CD1c-positive myeloid dendritic cell (primary cell): ENCODE data around the gene GATA3.

ENCODE experiments used
- DNase-seq: peaks from one replicate; pipeline ENCODE4 v3.0.0-alpha.2; 2016; ENCODE audit errors: extremely low spot score

GATA3 gene

DNA sequence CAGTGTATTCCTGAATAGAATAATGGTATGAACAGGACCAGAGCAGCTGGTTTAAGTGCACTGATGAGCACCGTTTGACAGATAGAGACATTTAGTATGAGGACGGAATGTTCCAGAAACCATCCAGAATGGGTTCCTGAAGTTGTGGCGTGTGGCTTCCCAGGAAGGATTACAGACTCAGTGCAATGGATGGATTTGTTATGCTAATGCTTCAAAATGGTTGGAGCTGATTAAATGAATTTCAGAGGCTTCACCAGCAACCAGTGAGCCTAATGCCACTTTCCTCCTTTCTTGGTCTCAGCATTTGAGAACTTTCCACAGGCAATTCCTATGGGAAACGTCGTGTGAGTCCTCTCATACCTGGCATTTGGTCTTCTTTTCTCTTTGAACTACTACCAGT, 9.9 kb downstream of the GATA3 start:
- no peak for DNase-seq

DNA sequence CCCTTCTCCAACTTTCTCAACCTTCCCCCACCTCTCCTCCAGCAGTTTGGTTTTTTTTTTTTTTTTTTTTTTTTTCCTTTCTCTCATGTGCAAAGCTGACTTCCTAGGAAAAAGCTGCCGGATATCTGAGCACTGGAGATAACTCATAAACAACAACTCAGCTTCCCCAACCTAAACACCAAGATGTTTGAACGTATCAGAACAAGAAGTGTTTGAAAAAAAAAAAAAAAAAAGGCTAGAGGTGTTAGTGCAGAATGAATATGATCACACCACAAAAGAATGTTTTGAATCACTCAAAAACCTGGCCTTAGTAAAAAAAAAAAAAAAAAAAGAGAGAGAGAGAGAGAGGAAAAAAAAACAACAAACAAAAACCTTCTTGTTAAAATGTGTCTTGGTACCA, 11.2 kb downstream of the GATA3 start:
- no peak for DNase-seq

DNA sequence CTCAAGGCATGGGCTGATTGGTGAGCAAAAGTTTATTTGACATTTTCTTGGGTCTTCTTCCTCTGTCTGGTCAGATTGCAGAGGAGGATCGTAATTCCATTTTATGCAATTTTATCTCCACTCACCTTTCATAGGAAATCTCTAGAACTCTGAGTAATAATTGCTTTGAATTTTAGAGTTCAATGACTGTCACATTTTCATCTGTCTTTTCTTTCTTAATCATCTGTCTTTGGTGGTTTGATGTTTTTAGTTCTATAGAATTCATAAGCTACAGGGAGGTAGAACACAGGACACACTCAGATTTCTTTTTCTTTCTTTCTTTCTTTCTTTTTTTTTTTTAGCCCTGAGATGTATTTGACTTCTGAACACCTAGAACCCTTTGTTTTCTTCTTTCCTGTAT, 11.6 kb downstream of the GATA3 start:
- no peak for DNase-seq

DNA sequence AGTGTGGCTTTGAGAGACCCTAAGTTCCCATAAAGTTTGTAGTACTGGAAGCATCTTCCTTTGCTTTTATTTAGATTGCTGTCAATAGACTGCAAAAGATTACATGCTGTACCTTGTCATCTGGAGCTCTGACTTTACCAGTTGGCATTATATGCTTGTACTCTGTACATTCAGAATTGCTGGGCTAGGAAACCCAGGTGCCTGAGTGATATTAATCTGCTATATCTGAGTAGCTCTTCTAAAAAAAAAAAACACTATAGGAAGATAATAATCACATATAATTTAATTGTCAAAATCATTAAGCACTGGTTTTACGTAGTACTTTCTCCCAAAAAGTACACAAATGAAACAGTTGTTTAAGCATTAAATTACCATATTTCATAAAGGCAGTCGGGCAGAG, 12.3 kb downstream of the GATA3 start:
- DNase-seq: no peak

DNA sequence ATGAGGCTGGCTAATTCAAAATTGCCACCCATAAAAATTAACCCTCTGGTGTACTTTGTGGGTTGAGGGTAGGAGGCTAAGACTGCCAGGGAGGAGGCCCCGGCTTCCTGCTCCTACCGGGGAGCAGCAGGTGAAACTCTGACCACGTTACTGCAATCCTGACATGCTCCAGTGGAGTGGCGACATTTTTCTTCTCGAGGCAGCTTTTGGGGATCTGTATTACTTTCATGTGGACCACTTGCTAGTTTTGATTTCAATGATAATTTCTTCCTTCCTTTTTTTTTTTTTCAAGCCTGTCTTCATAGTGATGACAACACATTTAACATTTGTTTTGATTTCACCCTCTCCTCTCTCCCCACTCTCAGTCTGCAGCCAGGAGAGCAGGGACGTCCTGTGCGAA, 14.6 kb downstream of the GATA3 start:
- no peak for DNase-seq

DNA sequence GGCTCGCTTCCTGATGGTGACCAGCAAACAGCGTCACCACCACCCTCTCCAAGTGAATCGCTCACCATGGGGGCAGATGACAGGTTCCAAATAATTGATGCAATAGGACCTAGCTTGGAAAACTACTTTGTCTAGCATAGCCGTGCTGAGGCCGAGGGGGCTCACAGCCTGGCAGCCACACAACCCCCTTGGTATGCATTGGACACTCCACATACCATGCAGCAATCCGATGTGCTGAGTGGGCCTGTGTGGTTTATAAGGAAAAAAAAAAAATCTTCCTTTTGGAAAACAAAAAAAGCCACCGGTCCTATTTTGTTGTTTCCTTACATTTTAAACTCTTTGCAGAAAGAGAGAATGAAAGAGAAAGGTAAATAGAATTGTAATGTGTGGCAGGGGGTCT, 15.1 kb downstream of the GATA3 start:
- no peak for DNase-seq

DNA sequence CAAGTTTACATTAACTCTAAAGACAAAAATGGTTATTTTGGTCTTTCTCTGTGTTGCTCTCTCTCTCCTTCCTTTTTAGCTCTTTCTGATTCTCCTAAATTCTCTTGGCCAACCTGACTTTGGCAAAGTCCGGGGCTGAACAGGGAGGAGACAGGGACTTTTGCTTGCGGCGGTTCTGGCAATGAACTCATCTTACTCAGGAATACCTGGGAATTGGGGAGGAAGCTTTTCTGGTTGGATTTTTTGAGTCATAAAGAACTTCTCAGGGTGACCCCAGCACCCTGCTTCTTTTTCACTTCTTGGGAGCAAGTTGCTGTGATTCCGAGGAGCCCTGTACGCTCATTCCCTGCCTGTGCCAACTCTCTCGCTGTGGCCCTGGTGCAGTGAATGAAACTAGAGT, 16.0 kb downstream of the GATA3 start:
- no peak for DNase-seq

DNA sequence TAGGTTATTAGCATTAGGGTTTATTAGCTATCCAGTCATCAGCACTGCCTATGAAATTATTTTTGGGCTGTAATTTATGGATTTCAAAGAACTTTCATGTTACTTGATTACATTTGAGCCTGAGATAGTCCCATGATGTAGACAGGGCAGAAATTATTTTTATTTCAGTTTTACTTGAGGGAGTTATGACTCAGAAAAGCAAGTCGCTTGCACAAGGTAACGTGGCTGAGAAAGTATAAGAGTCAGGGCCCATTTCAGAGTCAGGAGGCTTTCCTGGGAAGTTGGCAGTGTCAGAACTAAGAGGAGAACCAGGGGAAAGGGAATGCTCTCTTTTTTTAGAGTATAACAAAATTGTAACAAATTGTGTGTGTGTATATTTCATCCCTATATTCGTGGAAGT, 16.5 kb downstream of the GATA3 start:
- DNase-seq: no peak

DNA sequence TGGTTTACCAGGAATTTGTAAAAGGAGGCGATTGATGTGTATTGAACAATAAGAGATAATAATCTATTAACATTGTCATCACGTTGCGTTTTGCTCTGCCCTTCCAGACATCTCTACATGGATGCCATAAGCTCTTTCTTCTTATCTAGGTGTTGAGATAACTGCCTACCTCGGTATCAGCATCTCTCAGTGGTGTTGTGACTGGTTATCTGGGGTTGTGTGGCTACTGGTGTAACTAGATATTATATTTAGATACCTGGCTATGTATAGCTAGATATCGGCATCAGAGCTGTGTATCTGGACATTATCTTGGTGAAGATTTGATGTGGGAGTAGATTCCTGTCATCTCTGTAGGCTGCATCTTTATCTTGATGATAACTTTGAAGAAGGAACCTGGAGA, 17.2 kb downstream of the GATA3 start:
- no peak for DNase-seq

DNA sequence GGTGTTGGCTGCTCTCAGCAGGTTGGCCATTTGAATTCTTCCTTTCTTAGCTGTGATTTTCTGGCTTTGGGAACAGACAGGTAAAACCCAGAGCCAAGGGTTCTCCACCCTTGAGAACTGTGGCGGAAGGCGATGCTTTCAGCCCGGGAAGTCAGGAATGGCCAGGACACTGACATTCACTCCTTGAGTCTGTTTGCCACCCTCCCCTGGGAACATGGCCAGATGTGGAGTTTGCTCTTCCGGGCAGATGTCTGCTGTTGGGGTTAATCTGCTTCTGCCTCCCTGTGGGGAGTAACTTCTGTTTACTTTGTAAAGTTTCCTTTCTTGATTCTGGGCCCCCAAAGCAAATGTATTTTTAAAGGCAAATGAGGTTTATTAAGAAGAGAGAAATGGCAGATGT, 17.7 kb downstream of the GATA3 start:
- no peak for DNase-seq

DNA sequence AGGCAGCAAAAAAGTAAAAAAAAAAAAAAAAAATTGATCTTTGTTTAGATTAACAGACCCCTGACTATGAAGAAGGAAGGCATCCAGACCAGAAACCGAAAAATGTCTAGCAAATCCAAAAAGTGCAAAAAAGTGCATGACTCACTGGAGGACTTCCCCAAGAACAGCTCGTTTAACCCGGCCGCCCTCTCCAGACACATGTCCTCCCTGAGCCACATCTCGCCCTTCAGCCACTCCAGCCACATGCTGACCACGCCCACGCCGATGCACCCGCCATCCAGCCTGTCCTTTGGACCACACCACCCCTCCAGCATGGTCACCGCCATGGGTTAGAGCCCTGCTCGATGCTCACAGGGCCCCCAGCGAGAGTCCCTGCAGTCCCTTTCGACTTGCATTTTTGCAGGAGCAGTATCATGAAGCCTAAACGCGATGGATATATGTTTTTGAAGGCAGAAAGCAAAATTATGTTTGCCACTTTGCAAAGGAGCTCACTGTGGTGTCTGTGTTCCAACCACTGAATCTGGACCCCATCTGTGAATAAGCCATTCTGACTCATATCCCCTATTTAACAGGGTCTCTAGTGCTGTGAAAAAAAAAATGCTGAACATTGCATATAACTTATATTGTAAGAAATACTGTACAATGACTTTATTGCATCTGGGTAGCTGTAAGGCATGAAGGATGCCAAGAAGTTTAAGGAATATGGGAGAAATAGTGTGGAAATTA, 19.4 kb downstream of the GATA3 start:
- no peak for DNase-seq

DNA sequence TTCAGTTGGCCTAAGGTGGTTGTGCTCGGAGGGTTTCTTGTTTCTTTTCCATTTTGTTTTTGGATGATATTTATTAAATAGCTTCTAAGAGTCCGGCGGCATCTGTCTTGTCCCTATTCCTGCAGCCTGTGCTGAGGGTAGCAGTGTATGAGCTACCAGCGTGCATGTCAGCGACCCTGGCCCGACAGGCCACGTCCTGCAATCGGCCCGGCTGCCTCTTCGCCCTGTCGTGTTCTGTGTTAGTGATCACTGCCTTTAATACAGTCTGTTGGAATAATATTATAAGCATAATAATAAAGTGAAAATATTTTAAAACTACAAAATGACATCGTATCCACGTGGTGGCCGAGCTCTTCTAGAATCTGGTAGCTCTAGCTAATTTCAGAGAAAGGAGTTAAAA, 20.4 kb downstream of the GATA3 start:
- DNase-seq: no peak

DNA sequence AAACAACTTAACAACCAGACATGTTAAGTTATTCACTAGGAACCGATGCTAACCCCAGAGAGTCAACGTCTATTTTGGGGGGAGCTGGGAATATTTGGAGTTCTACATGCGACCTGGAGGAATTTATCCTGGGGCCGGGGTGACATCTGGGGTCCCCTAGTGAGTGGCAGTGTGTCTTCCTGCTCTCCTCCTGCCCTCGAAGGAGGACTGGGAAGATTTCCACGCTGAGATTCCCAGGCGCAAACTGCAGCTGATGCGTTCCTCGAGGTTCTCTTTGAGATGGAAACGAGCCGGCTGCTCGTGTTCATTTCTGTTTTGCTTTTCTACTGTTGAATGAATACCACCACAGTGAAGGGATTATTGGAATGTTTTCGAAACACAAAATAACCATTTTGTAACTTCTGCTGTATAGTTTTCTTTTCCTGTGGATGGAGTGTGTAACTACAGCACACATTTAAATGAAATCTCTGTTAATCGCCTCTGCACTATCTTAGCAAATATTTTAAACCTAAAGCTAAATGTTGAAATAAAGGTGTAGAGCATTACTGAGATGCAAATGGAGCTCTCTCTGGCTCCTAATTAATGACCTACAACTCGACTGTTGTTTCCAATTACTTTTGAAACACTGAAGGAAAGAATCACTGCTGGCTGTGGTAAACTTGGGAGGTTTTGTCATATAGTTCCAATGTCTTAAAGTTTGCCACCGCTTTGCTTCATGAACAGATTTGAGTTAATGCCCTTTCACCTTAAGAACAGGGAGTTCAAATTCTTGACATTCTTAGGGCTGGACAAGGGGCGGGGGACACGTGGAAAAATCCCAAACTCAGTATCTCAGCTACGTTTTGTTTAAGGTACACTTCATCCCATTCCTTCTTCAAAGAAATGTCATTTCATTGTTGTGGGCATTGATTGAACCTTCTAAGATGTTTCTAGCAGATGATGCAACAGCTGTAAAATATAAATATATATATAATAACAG, 21.1 kb downstream of the GATA3 start:
- DNase-seq: no peak

DNA sequence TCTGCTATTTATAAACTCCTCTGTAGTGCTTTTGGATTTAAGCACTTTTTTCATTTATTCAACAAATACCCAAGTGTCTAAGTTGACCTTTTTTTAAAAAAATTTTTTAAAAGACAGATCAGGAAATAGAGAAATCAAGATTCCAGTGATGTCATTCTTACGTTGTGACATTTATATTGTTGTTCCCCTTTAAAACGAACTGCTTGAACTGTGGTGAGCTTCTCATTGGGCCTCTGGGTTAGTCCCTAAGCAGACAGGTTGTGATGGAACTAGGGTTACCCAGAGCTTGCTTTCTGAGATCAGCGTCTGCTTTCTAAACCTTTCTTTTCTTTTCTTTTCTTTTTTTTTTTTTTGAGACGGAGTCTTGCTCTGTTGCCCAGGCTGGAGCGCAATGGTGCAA, 22.4 kb downstream of the GATA3 start:
- no peak for DNase-seq

DNA sequence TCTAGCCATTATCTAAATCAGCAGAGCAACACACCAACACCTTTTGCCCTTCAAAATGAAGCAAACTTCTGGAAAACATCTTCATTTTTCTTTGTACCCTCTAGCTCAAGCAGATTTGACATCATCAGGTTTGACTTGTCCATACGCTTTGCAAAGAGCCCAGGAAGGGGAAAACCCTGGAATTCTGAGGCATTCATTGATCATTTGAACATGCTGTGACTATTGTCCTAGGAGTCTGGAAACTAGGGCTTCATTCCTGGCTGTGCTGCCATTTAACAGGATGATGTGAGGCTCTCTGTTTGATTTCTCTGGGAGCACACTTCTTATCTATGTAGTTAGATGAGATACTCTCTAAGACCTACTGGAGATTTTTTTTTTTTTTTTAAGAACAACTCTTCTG, 23.5 kb downstream of the GATA3 start:
- DNase-seq: no peak

DNA sequence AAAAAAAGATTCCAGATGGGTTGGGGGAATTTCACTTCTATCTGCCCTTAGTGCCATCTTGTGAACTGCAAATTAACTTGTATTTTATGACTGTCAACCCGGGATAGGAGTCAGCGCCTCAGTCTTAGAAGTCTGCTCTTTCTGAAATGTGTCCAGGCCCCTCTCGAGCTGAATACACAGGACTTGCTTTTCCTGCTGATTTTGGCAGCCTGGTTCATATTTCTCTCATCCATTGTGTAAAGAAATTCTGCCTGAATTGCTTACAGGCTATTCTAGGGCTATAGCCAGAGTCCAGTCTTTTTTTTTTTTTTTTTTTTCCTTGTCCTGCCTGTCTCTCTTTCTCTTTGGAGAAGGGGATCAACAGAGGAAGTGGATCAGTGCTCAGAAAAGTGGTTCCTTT, 24.6 kb downstream of the GATA3 start:
- DNase-seq: no peak

DNA sequence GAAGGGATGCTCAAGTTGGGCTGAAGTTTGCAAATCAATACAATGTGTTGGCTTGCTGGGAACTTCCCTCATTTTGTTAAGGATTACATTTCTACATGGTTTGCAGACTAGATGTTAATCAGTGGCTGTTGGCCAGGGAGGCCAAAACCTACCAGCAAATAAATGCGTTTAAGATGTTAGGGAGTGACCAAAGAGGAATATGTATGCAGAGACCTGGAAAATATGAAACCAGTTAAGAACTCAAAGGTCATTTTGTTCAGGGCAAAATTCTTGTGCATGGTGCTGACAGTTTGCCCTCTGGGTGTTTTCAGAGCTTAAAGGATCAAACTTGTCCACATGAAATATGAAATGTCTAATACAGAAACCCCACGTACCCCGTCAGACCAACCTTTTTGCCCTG, 30.3 kb downstream of the GATA3 start:
- DNase-seq: no peak

DNA sequence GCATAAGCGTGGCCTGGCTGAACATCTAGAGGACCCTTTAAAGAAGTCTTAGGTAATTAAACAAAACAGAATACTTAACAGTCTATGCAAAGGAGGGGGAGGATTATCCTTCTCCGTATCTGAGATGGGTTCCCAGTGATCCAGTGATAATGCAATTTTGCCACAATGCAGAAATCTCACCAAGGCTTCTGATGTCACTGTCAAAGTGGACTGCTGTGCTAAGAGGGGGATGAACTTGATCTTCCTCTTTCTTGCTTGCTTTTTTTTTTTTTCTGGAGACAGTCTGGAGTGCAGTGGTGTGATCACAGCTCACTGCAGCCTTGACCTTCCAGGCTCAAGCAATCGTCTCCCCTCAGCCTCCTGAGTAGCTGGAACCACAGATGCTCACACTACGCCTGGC, 30.8 kb downstream of the GATA3 start:
- DNase-seq: no peak

DNA sequence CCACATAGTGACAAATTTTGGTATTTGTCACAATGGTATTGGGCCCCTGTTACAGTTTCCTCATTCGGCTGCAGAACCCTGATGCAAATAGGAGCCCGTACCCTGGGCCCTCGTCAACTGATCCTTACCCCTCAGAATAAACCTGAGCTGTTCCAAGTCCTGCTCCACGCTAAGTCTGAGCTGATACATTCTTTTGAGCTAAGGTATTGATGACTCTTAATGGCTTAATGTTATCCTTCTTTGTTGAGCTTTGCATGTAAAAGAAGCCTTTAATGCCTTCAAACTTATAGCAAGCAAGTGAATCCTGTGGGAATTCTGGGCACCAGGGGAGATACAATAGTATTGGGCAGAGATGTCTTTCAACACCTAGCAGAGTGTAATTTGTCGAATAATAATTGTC, 31.8 kb downstream of the GATA3 start:
- no peak for DNase-seq

DNA sequence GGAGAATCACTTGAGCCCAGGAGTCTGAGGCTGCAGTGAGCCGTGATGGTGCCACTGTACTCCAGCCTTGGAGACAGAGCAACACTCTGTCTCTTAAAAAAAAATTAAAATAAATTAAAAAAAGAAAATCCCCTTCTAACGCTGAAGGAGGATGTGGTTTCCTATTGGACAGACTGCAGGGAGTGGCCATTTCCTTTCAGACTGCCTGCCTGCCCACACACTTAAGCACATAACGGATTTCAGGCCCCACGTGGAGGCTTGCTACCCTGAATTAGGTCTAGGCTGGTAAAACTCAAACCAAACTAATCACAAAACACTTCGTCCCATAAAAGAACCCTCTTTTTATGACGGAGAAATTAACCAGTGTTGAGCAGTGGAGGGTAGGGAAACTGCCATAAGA, 34.0 kb downstream of the GATA3 start:
- no peak for DNase-seq

DNA sequence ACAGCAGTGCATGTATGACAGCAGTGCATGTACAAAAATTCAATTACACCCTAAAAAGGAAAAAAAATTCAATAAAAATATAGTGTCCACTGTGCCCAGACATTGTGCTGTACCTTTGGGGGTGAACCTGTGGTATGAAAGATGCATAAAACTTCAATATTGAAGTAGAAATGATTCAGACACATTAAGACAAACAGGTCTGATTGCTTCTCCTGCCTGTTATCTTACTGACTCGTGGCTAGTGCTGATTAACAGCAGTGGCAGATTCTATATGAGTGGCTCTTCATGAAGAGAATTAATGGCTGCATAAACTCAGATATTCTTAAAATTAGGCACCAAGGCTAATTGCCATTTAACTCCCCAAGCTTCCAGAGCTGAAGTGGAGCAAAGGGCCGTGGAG, 37.9 kb downstream of the GATA3 start:
- DNase-seq: no peak

DNA sequence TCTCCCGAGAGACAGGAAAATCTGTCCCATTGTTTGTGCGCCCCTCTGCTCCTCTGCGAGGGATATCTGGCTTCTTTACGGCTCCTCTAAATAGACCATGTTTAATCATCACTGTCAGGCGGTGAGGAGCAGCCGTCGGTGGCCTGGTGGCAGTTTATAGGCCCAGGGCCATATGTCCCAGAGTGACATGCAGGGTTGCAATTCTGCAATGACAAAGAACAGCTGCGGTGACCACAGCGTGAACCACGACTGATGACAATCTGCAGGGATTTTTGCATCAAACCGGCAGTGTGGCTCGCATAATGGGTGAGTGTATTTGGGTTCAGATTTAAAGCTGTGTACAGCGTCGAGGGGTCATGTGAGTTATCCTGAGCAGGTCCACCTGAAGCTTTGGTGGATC, 41.5 kb downstream of the GATA3 start:
- DNase-seq: no peak

DNA sequence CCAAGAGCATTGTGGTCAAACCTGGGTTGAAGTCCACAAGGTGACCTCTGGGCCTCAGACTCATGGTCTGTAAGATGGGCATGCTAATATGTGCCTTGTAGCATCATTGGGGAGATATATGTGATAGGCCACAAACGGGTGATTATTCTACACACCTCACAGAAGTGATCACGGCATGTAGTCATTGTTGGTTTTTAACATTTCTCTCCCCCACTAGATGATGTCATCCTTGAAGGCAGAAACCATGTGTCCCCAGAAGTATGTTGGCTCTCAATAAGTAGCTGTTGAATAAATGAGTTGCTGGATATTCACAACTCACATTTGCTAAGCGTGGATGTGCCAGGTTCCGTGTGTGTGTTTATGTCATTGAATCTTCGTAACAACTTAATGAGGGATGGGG, 42.4 kb downstream of the GATA3 start:
- no peak for DNase-seq
